ENCODE results near the gene TGFBR2. TPM values are rescaled to one million over a fixed set of nuclear protein-coding genes. Genes with fewer than 3 reads are reported as not detected.

The TGFBR2 gene
- total RNA-seq, 2 experiments from 2014 or later, result 58.9 to 60.3 TPM

- CTCF ChIA-PET, result interaction anchor here (0.9 to 3.2 kb wide), 2 partner anchors 13 to 96 kb away, joined by 3 to 9 read pairs; no protein-coding TSS in a partner anchor
- POLR2A ChIA-PET, result interaction anchor here (0.6 to 3.6 kb wide), 3 partner anchors 25 to 116 kb away, joined by 3 to 15 read pairs (median 3); partner anchors contain the start of gene TGFBR2
Observed at GRCh38 chr3:30641416-30642251, 35.2 kb downstream of the TGFBR2 start.

GRCh38 chr3:30642849-30643361, 36.5 kb downstream of the TGFBR2 start:
- POLR2A ChIA-PET, result interaction anchor here (0.6 to 3.6 kb wide), 3 partner anchors 26 to 36 kb away, joined by 3 to 15 read pairs (median 3); partner anchors contain the start of gene TGFBR2

GRCh38 chr3:30643763-30644462, 37.5 kb downstream of the TGFBR2 start:
- CTCF ChIA-PET, result interaction anchor here (0.7 to 2.0 kb wide), 8 partner anchors 9 to 33 kb away, joined by 3 to 9 read pairs (median 4); no protein-coding TSS in a partner anchor
- POLR2A ChIA-PET, result interaction anchor here (1.1 to 3.6 kb wide), 6 partner anchors 12 to 37 kb away, joined by 3 to 18 read pairs (median 12); partner anchors contain the start of gene TGFBR2

More at GRCh38 chr3:30642849-30643361, 36.5 kb downstream of the TGFBR2 start:
- CTCF ChIA-PET, result interaction anchor here (1.0 to 3.2 kb wide), 3 partner anchors 12 to 20 kb away, joined by 3 to 9 read pairs (median 4); no protein-coding TSS in a partner anchor

GRCh38 chr3:30644615-30645014, 38.2 kb downstream of the TGFBR2 start:
- ChIA-PET POLR2A (interaction anchor here (0.7 to 3.6 kb wide), 7 partner anchors 11 to 229 kb away, joined by 3 to 18 read pairs (median 10); partner anchors contain the start of gene TGFBR2), CTCF (interaction anchor here (1.3 to 2.0 kb wide), 4 partner anchors 9 to 34 kb away, joined by 4 to 9 read pairs (median 4); no protein-coding TSS in a partner anchor)

GRCh38 chr3:30645077-30645476, 38.7 kb downstream of the TGFBR2 start:
- ChIA-PET CTCF (interaction anchor here (1.3 to 2.0 kb wide), 3 partner anchors 9 to 25 kb away, joined by 4 to 9 read pairs (median 5); no protein-coding TSS in a partner anchor), POLR2A (interaction anchor here (0.7 to 3.6 kb wide), 6 partner anchors 11 to 230 kb away, joined by 3 to 18 read pairs (median 12); partner anchors contain the start of gene TGFBR2)

- ChIA-PET POLR2A (no interaction called here), CTCF (no interaction called here)
Observed at GRCh38 chr3:30646181-30646876, 39.9 kb downstream of the TGFBR2 start.

GRCh38 chr3:30646961-30647752, 40.8 kb downstream of the TGFBR2 start:
- ChIA-PET POLR2A (interaction anchor here (0.9 kb wide), 1 partner anchor 11 kb away, joined by 3 read pairs; no protein-coding TSS in a partner anchor), CTCF (interaction anchor here (1.0 kb wide), 1 partner anchor 46 kb away, joined by 3 read pairs; no protein-coding TSS in a partner anchor)

- CTCF ChIA-PET, result no interaction called here
- POLR2A ChIA-PET, result interaction anchor here (1.0 kb wide), 1 partner anchor 43 kb away, joined by 5 read pairs; the partner anchor contains the start of gene TGFBR2
Observed at GRCh38 chr3:30648670-30649357, 42.4 kb downstream of the TGFBR2 start.

- CTCF ChIA-PET, result no interaction called here
Observed at GRCh38 chr3:30649572-30650318, 43.3 kb downstream of the TGFBR2 start.

GRCh38 chr3:30650348-30650995, 44.1 kb downstream of the TGFBR2 start:
- POLR2A ChIA-PET, result no interaction called here
- CTCF ChIA-PET, result no interaction called here

More at GRCh38 chr3:30649572-30650318, 43.3 kb downstream of the TGFBR2 start:
- POLR2A ChIA-PET, result no interaction called here

GRCh38 chr3:30654269-30654668, 47.9 kb downstream of the TGFBR2 start:
- ChIA-PET POLR2A (no interaction called here), CTCF (interaction anchor here (0.8 to 3.3 kb wide), 4 partner anchors 9 to 20 kb away, joined by 3 to 9 read pairs (median 6); no protein-coding TSS in a partner anchor)

GRCh38 chr3:30655187-30655812, 48.9 kb downstream of the TGFBR2 start:
- ChIA-PET CTCF (interaction anchor here (0.7 to 3.3 kb wide), 6 partner anchors 11 to 44 kb away, joined by 3 to 9 read pairs (median 6); no protein-coding TSS in a partner anchor), POLR2A (interaction anchor here (0.5 to 2.6 kb wide), 9 partner anchors 11 to 48 kb away, joined by 3 to 16 read pairs (median 4); partner anchors contain the start of gene TGFBR2)

- CTCF ChIA-PET, result interaction anchor here (0.6 to 1.7 kb wide), 3 partner anchors 21 to 37 kb away, joined by 3 to 4 read pairs (median 3); no protein-coding TSS in a partner anchor
- POLR2A ChIA-PET, result interaction anchor here (1.4 to 2.6 kb wide), 4 partner anchors 12 to 50 kb away, joined by 4 to 16 read pairs (median 9); partner anchors contain the start of gene TGFBR2
Observed at GRCh38 chr3:30656624-30657141, 50.3 kb downstream of the TGFBR2 start.

- POLR2A ChIA-PET, result interaction anchor here (0.9 to 2.9 kb wide), 11 partner anchors 10 to 875 kb away, joined by 3 to 10 read pairs (median 4); partner anchors contain the start of genes STT3B and TGFBR2
- CTCF ChIA-PET, result interaction anchor here (0.7 to 2.1 kb wide), 8 partner anchors 9 to 37 kb away, joined by 3 to 9 read pairs (median 6); no protein-coding TSS in a partner anchor
Observed at GRCh38 chr3:30657914-30658313, 51.5 kb downstream of the TGFBR2 start.
